IMR-90 (cell line): ENCODE measurements around the gene FAM47E. TPM values are rescaled to one million over a fixed set of nuclear protein-coding genes. Genes with fewer than 3 reads are reported as not detected.

Experiments
- ATAC-seq: fragments of 200-7000 bp; cut with Tn5 transposase; 2 replicates; pipeline ENCODE4 v1.9.1; 2020; ENCODE audit warnings: low read depth, mild to moderate bottlenecking, moderate library complexity
- BruUV-seq: library from RNA; stranded (reverse); fragments of 400-500 nt; replicated peaks from 2 replicates; lab custom pipeline; 2021; lab: Mats Ljungman, UMichigan
- CTCF ChIA-PET: fragments of 300-600 bp; formaldehyde crosslinking; extraction: SDS; loops from one replicate; lab custom pipeline; 2021; ENCODE audit warnings: antibody characterized with exemption; lab: Yijun Ruan, JAX
- POLR2A ChIA-PET: fragments of 300-600 bp; sonication (Branson Sonifier 250); formaldehyde crosslinking; loops from one replicate; lab custom pipeline; 2022; ENCODE audit warnings: antibody characterized with exemption; ENCODE audit not compliant: unreplicated experiment; lab: Charles Lee
- DNase-seq: peaks from one replicate; pipeline ENCODE4 v3.0.0; 2013
- H2AFZ ChIP-seq: replicated peaks from 2 replicates; pipeline ENCODE3; 2013; ENCODE audit warnings: low read length, mild to moderate bottlenecking; ENCODE audit not compliant: poor library complexity
- H2AK5ac ChIP-seq: 2 replicates; pipeline ENCODE4 v1.6.1; 2013; ENCODE audit warnings: low read depth, low read length, inconsistent platforms
- H2AK9ac ChIP-seq: replicated peaks from 2 replicates; pipeline ENCODE3; 2013; ENCODE audit warnings: mild to moderate bottlenecking, low read depth, low read length, moderate library complexity; ENCODE audit not compliant: poor library complexity
- H2BK120ac ChIP-seq: 2 replicates; pipeline ENCODE4 v1.6.1; 2013; ENCODE audit warnings: low read depth, low read length, inconsistent platforms
- H2BK15ac ChIP-seq: 3 replicates; pipeline ENCODE4 v1.6.1; 2013; ENCODE audit warnings: low read depth, low read length, inconsistent platforms
- H2BK20ac ChIP-seq: 2 replicates; pipeline ENCODE4 v1.6.1; 2013; ENCODE audit warnings: low read depth, mild to moderate bottlenecking, inconsistent platforms, low read length, moderate library complexity
- H2BK5ac ChIP-seq: 2 replicates; pipeline ENCODE4 v1.6.1; 2013; ENCODE audit warnings: mild to moderate bottlenecking, low read depth, low read length, inconsistent platforms; ENCODE audit not compliant: poor library complexity, severe bottlenecking
- H3K14ac ChIP-seq: replicated peaks from 2 replicates; pipeline ENCODE4 v1.6.1; 2013; ENCODE audit warnings: low read depth, low read length, inconsistent platforms
- H3K18ac ChIP-seq: 2 replicates; pipeline ENCODE4 v1.6.1; 2013; ENCODE audit warnings: low read depth, low read length, control low read depth
- H3K23ac ChIP-seq: 2 replicates; pipeline ENCODE4 v1.6.1; 2013; ENCODE audit warnings: low read depth, low read length, inconsistent platforms
- H3K27ac ChIP-seq: 2 replicates; pipeline ENCODE4 v1.5.1; 2013; ENCODE audit warnings: mild to moderate bottlenecking, control low read depth, low read length; ENCODE audit not compliant: insufficient read depth
- H3K27me3 ChIP-seq: 2 replicates; pipeline ENCODE4 v1.6.1; 2013; ENCODE audit warnings: low read length; ENCODE audit not compliant: control insufficient read depth, insufficient read depth
- H3K36me3 ChIP-seq: 2 replicates; pipeline ENCODE4 v1.6.1; 2013; ENCODE audit warnings: low read length, mixed read lengths; ENCODE audit not compliant: control insufficient read depth, insufficient read depth
- H3K4ac ChIP-seq: 2 replicates; pipeline ENCODE4 v1.6.1; 2013; ENCODE audit warnings: low read depth, low read length, inconsistent platforms
- H3K4me1 ChIP-seq: 2 replicates; pipeline ENCODE4 v1.6.1; 2013; ENCODE audit warnings: low read length, mixed read lengths; ENCODE audit not compliant: control insufficient read depth, insufficient read depth
- H3K4me2 ChIP-seq: 2 replicates; pipeline ENCODE4 v1.6.1; 2013; ENCODE audit warnings: low read depth, mild to moderate bottlenecking, control low read depth, low read length, moderate library complexity
- H3K4me3 ChIP-seq: 2 replicates; pipeline ENCODE4 v1.5.1; 2013; ENCODE audit warnings: low read depth, mild to moderate bottlenecking, control low read depth, low read length, moderate library complexity; ENCODE audit not compliant: insufficient read depth
- H3K56ac ChIP-seq: 2 replicates; pipeline ENCODE4 v1.6.1; 2013; ENCODE audit warnings: low read length, inconsistent platforms; ENCODE audit not compliant: insufficient read depth; ENCODE audit errors: extremely low read depth
- H3K79me1 ChIP-seq, 2 experiments: 2 replicates each; pipeline ENCODE4 v1.6.1; 2013; ENCODE audit warnings: low read length in 2 of 2, inconsistent platforms in 1 of 2, low read depth in 1 of 2
- H3K9ac ChIP-seq: 2 replicates; pipeline ENCODE4 v1.6.1; 2013; ENCODE audit warnings: low read depth, low read length, control low read depth
- H3K9me1 ChIP-seq: 2 replicates; pipeline ENCODE4 v1.6.1; 2013; ENCODE audit warnings: low read length, inconsistent platforms; ENCODE audit not compliant: insufficient read depth
- H3K9me3 ChIP-seq: 2 replicates; pipeline ENCODE4 v1.6.1; 2013; ENCODE audit warnings: low read length; ENCODE audit not compliant: control insufficient read depth, insufficient read depth
- H4K20me1 ChIP-seq: 2 replicates; pipeline ENCODE4 v1.6.1; 2013; ENCODE audit warnings: low read length, inconsistent platforms; ENCODE audit not compliant: insufficient read depth
- H4K5ac ChIP-seq: 2 replicates; pipeline ENCODE4 v1.6.1; 2013; ENCODE audit warnings: mild to moderate bottlenecking, low read depth, low read length, control low read depth
- H4K8ac ChIP-seq, 2 experiments: 2 replicates each; pipeline ENCODE4 v1.6.1; 2013; ENCODE audit warnings: low read depth in 2 of 2, low read length in 2 of 2, control low read depth in 1 of 2, inconsistent platforms in 1 of 2
- H4K91ac ChIP-seq: 2 replicates; pipeline ENCODE4 v1.6.1; 2013; ENCODE audit warnings: low read depth, low read length, inconsistent platforms; ENCODE audit not compliant: insufficient read depth
- BHLHE40 ChIP-seq: fragments of 150-350 bp; IDR thresholded peaks from 2 replicates; pipeline ENCODE4 v1.6.1; 2016; ENCODE audit warnings: mild to moderate bottlenecking, low read depth, low read length
- CEBPB ChIP-seq: IDR thresholded peaks from 2 replicates; pipeline ENCODE4 v1.6.1; 2012; ENCODE audit warnings: low read depth, low read length, improper control_type of control experiment
- CHD1 ChIP-seq: IDR thresholded peaks from 2 replicates; pipeline ENCODE4 v1.6.1; 2012; ENCODE audit warnings: low read depth, low read length, improper control_type of control experiment
- CTCF ChIP-seq: conservative IDR thresholded peaks from 2 replicates; pipeline ENCODE4 v1.5.1; 2012; ENCODE audit warnings: mild to moderate bottlenecking, low read depth, low read length, improper control_type of control experiment
- ELK1 ChIP-seq: fragments of 150-350 bp; IDR thresholded peaks from 2 replicates; pipeline ENCODE4 v1.6.1; 2016; ENCODE audit warnings: low read depth, mild to moderate bottlenecking, low read length, moderate library complexity, borderline replicate concordance
- FOS ChIP-seq: fragments of 150-350 bp; IDR thresholded peaks from 2 replicates; pipeline ENCODE4 v1.6.1; 2016; ENCODE audit warnings: low read depth, low read length
- MAFK ChIP-seq: IDR thresholded peaks from 2 replicates; pipeline ENCODE4 v1.6.1; 2012; ENCODE audit warnings: low read depth, low read length, improper control_type of control experiment
- MAZ ChIP-seq: IDR thresholded peaks from 2 replicates; pipeline ENCODE4 v1.6.1; 2012; ENCODE audit warnings: low read depth, mild to moderate bottlenecking, low read length, improper control_type of control experiment, moderate library complexity, borderline replicate concordance
- MXI1 ChIP-seq: IDR thresholded peaks from 2 replicates; pipeline ENCODE4 v1.6.1; 2012; ENCODE audit warnings: low read depth, mild to moderate bottlenecking, low read length, moderate library complexity, borderline replicate concordance
- NFE2L2 ChIP-seq: fragments of 150-350 bp; IDR thresholded peaks from 2 replicates; pipeline ENCODE4 v1.6.1; 2016; ENCODE audit warnings: low read depth, mild to moderate bottlenecking, low read length
- POLR2A ChIP-seq: IDR thresholded peaks from 2 replicates; pipeline ENCODE4 v1.6.1; 2012; ENCODE audit warnings: mild to moderate bottlenecking, low read depth, low read length
- RAD21 ChIP-seq: IDR thresholded peaks from 2 replicates; pipeline ENCODE4 v1.6.1; 2012; ENCODE audit warnings: low read length, improper control_type of control experiment
- RFX5 ChIP-seq: IDR thresholded peaks from 2 replicates; pipeline ENCODE4 v1.8.0; 2012; ENCODE audit warnings: low read depth, mild to moderate bottlenecking, low read length, moderate library complexity
- SMC3 ChIP-seq: fragments of 150-350 bp; IDR thresholded peaks from 2 replicates; pipeline ENCODE4 v1.6.1; 2016; ENCODE audit warnings: low read depth, mild to moderate bottlenecking, antibody characterized with exemption, low read length, moderate library complexity
- WGBS, 2 experiments: methylation state at CpG; one replicate each; pipeline versions ENCODE4 v1.1.5 to v1.1.7; 2013; ENCODE audit warnings: missing lambda C conversion rate in 2 of 2; ENCODE audit not compliant: insufficient read length in 1 of 2; ENCODE audit errors: extremely low coverage in 2 of 2; 5-methylcytosine and 5-hydroxymethylcytosine counted together
- dilution Hi-C: fragments of 300-500 bp; cut with HindIII; formaldehyde crosslinking; loops from one replicate; pipeline ENCODE4 v1.14.3; 2018; ENCODE audit warnings: low sequenced_read_pairs; ENCODE audit not compliant: unreplicated experiment
- in situ Hi-C: fragments of 300-500 bp; cut with MboI; formaldehyde crosslinking; loops from 3 replicates; pipeline ENCODE4 v1.14.3; 2019; ENCODE audit warnings: low sequenced_read_pairs, inconsistent platforms, mixed read lengths
- intact Hi-C: fragments of 100-400 bp; cut with micrococcal nuclease; formaldehyde crosslinking; loops from 2 replicates; pipeline ENCODE4 v1.10.0; 2022
- polyA plus RNA-seq, 3 experiments: library from polyadenylated mRNA; depleted of rRNA; stranded (reverse); fragments of >200 nt; gene quantifications; 2 replicates each; pipeline ENCODE4 v1.2.3, GENCODE V29; 2012; ENCODE audit warnings: low replicate concordance in 1 of 3
- total RNA-seq: library from RNA; depleted of rRNA; stranded (reverse); fragments of >200 nt; gene quantifications from 2 replicates; pipeline ENCODE4 v1.2.3, GENCODE V29; 2012

The FAM47E gene
- total and polyA plus RNA-seq, 2 of the 4 experiments (the other 2 are of a cell fraction): 0.05 TPM; not detected in 1

- H4K8ac ChIP-seq: no peak overlapping the region
- H2AFZ ChIP-seq: no peak overlapping the region
- H3K4me1 ChIP-seq: no peaks in the 10 kb centered on the region
- intact Hi-C loops: no loop called here
- BruUV-seq: no TSS peak
- no CpG with 5 or more reads among the region's 6 CpGs for WGBS, 2 experiments
- no peak overlapping the region for H2BK20ac ChIP-seq
- no peak overlapping the region for H4K5ac ChIP-seq
- no peak overlapping the region for H3K4me2 ChIP-seq
- H2AK5ac ChIP-seq: no peak overlapping the region
- H3K4me3 ChIP-seq: no peak overlapping the region
- in situ Hi-C loops: no loop called here
- H3K9me3 ChIP-seq: no peaks in the 10 kb centered on the region
- H3K14ac ChIP-seq: no peak overlapping the region
- CTCF ChIA-PET: no interaction called here
- no peaks in the 10 kb centered on the region for H3K9me1 ChIP-seq
- H3K27ac ChIP-seq: no peak overlapping the region
- POLR2A ChIA-PET: no interaction called here
- H3K36me3 ChIP-seq: no peaks in the 10 kb centered on the region
- no peaks in the 10 kb centered on the region for H4K20me1 ChIP-seq
- H2AK9ac ChIP-seq: no peak overlapping the region
- ATAC-seq: no peak
- no peak overlapping the region for H3K23ac ChIP-seq
- TF ChIP-seq BHLHE40 (no peak), ELK1 (no peak), CEBPB (no peak), FOS (no peak), CTCF (no peak), POLR2A (no peak), MAFK (no peak), CHD1 (no peak), RFX5 (no peak), MAZ (no peak), RAD21 (no peak), MXI1 (no peak), NFE2L2 (no peak), SMC3 (no peak)
- no peak overlapping the region for H2BK120ac ChIP-seq
- dilution Hi-C loops: no loop called here
- peaks cover 33% of the 10 kb centered on the region for H3K27me3 ChIP-seq
- H3K56ac ChIP-seq: no peak overlapping the region
- no peak for DNase-seq
- no peak overlapping the region for H3K18ac ChIP-seq
- H4K91ac ChIP-seq: no peak overlapping the region
- H3K9ac ChIP-seq: no peak overlapping the region
- H2BK5ac ChIP-seq: no peak overlapping the region
- no peaks in the 10 kb centered on the region for H3K79me1 ChIP-seq
- no peak overlapping the region for H3K4ac ChIP-seq
- no peak overlapping the region for H2BK15ac ChIP-seq
Observed at GRCh38 chr4:76265631-76266218, 14.2 kb downstream of the FAM47E start.
